Activated naive CD4-positive, alpha-beta T cell treated with anti-CD3 and anti-CD28 coated beads, Interleukin-2, amount 10 ng/mL, durations not matched to agents 7 days and 5 days (primary cell): ENCODE data around the gene SOX11.
"Not testable (repeated sequence)": the region's sequence is repeated elsewhere in the genome, so short reads cannot be mapped to it uniquely, and the experiment has no call there.

ENCODE experiments used
- CTCF ChIA-PET: fragments of 350-600 bp; sonication (Branson Sonifier 250); formaldehyde crosslinking; loops from one replicate; lab custom pipeline; 2021; ENCODE audit warnings: antibody characterized with exemption; lab: Charles Lee
- DNase-seq: peaks from one replicate; pipeline ENCODE4 v3.0.0-alpha.2; 2020
- H3K27ac Mint-ChIP-seq: one replicate; pipeline ENCODE4 v1.8.0; 2021; ENCODE audit warnings: mild to moderate bottlenecking, moderate library complexity, mixed read lengths
- H3K27me3 Mint-ChIP-seq: one replicate; pipeline ENCODE4 v1.8.0; 2021; ENCODE audit warnings: mild to moderate bottlenecking, mixed read lengths
- H3K36me3 Mint-ChIP-seq: one replicate; pipeline ENCODE4 v1.8.0; 2021; ENCODE audit warnings: mixed read lengths
- H3K4me1 Mint-ChIP-seq: one replicate; pipeline ENCODE4 v1.8.0; 2021; ENCODE audit warnings: mixed read lengths
- H3K4me3 Mint-ChIP-seq: one replicate; pipeline ENCODE4 v1.8.0; 2021; ENCODE audit warnings: mild to moderate bottlenecking, moderate library complexity, mixed read lengths
- H3K9me3 Mint-ChIP-seq: one replicate; pipeline ENCODE4 v1.8.0; 2021; ENCODE audit warnings: mixed read lengths

The SOX11 gene

GRCh38 chr2:5691985-5692529 is at the start of gene SOX11:
TSS of gene SOX11 (plus strand) at chr2:5692384. CDS start at chr2:5692722, 338 bp downstream.
- Mint-ChIP-seq H3K4me1 (peaks cover 13% of the 10 kb centered on the region), H3K36me3 (peaks cover 7% of the 10 kb centered on the region), H3K4me3 (no peak within 1 kb of the TSS), H3K27ac (peak within 1 kb of the TSS; percentile 49), H3K27me3 (peaks cover 72% of the 10 kb centered on the region), H3K9me3 (no peaks in the 10 kb centered on the region)
- CTCF ChIA-PET = no interaction called here
- no peak for DNase-seq

GRCh38 chr2:5652734-5653133 is 39.5 kb upstream of the SOX11 start:
- H3K9me3 Mint-ChIP-seq, DNase-seq, H3K36me3 Mint-ChIP-seq, H3K4me3 Mint-ChIP-seq, H3K4me1 Mint-ChIP-seq, H3K27ac Mint-ChIP-seq, CTCF ChIA-PET, H3K27me3 Mint-ChIP-seq: not testable (repeated sequence)

GRCh38 chr2:5653756-5654155 is 38.4 kb upstream of the SOX11 start:
- H3K9me3 Mint-ChIP-seq, H3K36me3 Mint-ChIP-seq, H3K27ac Mint-ChIP-seq, H3K27me3 Mint-ChIP-seq, DNase-seq, H3K4me1 Mint-ChIP-seq, CTCF ChIA-PET, H3K4me3 Mint-ChIP-seq: not testable (repeated sequence)

- Mint-ChIP-seq H3K9me3 (no peaks in the 10 kb centered on the region), H3K27ac (no peak overlapping the region), H3K4me3 (no peak overlapping the region), H3K27me3 (no peaks in the 10 kb centered on the region), H3K4me1 (no peaks in the 10 kb centered on the region), H3K36me3 (no peaks in the 10 kb centered on the region)
- DNase-seq = no peak
- CTCF ChIA-PET = no interaction called here
Observed at GRCh38 chr2:5657231-5657630, 35.0 kb upstream of the SOX11 start.

GRCh38 chr2:5660591-5660990 is 31.6 kb upstream of the SOX11 start:
- Mint-ChIP-seq H3K9me3 (no peaks in the 10 kb centered on the region), H3K27me3 (no peaks in the 10 kb centered on the region), H3K4me1 (no peaks in the 10 kb centered on the region), H3K36me3 (no peaks in the 10 kb centered on the region), H3K27ac (no peak overlapping the region), H3K4me3 (no peak overlapping the region)
- CTCF ChIA-PET = no interaction called here
- no peak for DNase-seq

GRCh38 chr2:5661362-5661761 is 30.8 kb upstream of the SOX11 start:
- Mint-ChIP-seq H3K9me3 (no peaks in the 10 kb centered on the region), H3K4me3 (no peak overlapping the region), H3K36me3 (no peaks in the 10 kb centered on the region), H3K27ac (no peak overlapping the region), H3K27me3 (no peaks in the 10 kb centered on the region), H3K4me1 (no peaks in the 10 kb centered on the region)
- no peak for DNase-seq
- CTCF ChIA-PET = no interaction called here

GRCh38 chr2:5664278-5664681 is 27.9 kb upstream of the SOX11 start:
- H3K4me1 Mint-ChIP-seq = no peaks in the 10 kb centered on the region
- H3K27me3 Mint-ChIP-seq = no peaks in the 10 kb centered on the region
- no peak for DNase-seq
- H3K27ac Mint-ChIP-seq = no peak overlapping the region
- H3K36me3 Mint-ChIP-seq = no peaks in the 10 kb centered on the region
- CTCF ChIA-PET = no interaction called here
- H3K4me3 Mint-ChIP-seq = no peak overlapping the region
- no peaks in the 10 kb centered on the region for H3K9me3 Mint-ChIP-seq

GRCh38 chr2:5665066-5665465 is 27.1 kb upstream of the SOX11 start:
- DNase-seq = no peak
- Mint-ChIP-seq H3K36me3 (no peaks in the 10 kb centered on the region), H3K4me1 (no peaks in the 10 kb centered on the region), H3K27me3 (no peaks in the 10 kb centered on the region), H3K9me3 (no peaks in the 10 kb centered on the region), H3K27ac (no peak overlapping the region), H3K4me3 (no peak overlapping the region)
- CTCF ChIA-PET = no interaction called here

GRCh38 chr2:5666798-5667197 is 25.4 kb upstream of the SOX11 start:
- H3K4me3 Mint-ChIP-seq = no peak overlapping the region
- no peak overlapping the region for H3K27ac Mint-ChIP-seq
- no peaks in the 10 kb centered on the region for H3K9me3 Mint-ChIP-seq
- no peak for DNase-seq
- H3K36me3 Mint-ChIP-seq = no peaks in the 10 kb centered on the region
- no peaks in the 10 kb centered on the region for H3K4me1 Mint-ChIP-seq
- no peaks in the 10 kb centered on the region for H3K27me3 Mint-ChIP-seq
- CTCF ChIA-PET = no interaction called here

GRCh38 chr2:5667655-5668054 is 24.5 kb upstream of the SOX11 start:
- H3K4me1 Mint-ChIP-seq, CTCF ChIA-PET, H3K4me3 Mint-ChIP-seq, H3K36me3 Mint-ChIP-seq, H3K27me3 Mint-ChIP-seq, H3K27ac Mint-ChIP-seq, H3K9me3 Mint-ChIP-seq, DNase-seq: not testable (repeated sequence)

GRCh38 chr2:5668682-5669250 is 23.4 kb upstream of the SOX11 start:
- Mint-ChIP-seq H3K4me3 (no peak overlapping the region), H3K36me3 (no peaks in the 10 kb centered on the region), H3K9me3 (no peaks in the 10 kb centered on the region), H3K27me3 (peaks cover 12% of the 10 kb centered on the region), H3K27ac (no peak overlapping the region), H3K4me1 (no peaks in the 10 kb centered on the region)
- no peak for DNase-seq
- CTCF ChIA-PET = no interaction called here

GRCh38 chr2:5672749-5673144 is 19.4 kb upstream of the SOX11 start:
- DNase-seq = no peak
- H3K36me3 Mint-ChIP-seq = no peaks in the 10 kb centered on the region
- no peaks in the 10 kb centered on the region for H3K4me1 Mint-ChIP-seq
- H3K9me3 Mint-ChIP-seq = no peaks in the 10 kb centered on the region
- no peak overlapping the region for H3K27ac Mint-ChIP-seq
- peaks cover 20% of the 10 kb centered on the region for H3K27me3 Mint-ChIP-seq
- no peak overlapping the region for H3K4me3 Mint-ChIP-seq
- CTCF ChIA-PET = no interaction called here

GRCh38 chr2:5673145-5674025 is 18.8 kb upstream of the SOX11 start:
- CTCF ChIA-PET = no interaction called here
- Mint-ChIP-seq H3K4me1 (no peaks in the 10 kb centered on the region), H3K27me3 (peaks cover 20% of the 10 kb centered on the region), H3K27ac (no peak overlapping the region), H3K4me3 (no peak overlapping the region), H3K36me3 (no peaks in the 10 kb centered on the region), H3K9me3 (no peaks in the 10 kb centered on the region)
- DNase-seq = no peak

GRCh38 chr2:5674026-5674340 is 18.2 kb upstream of the SOX11 start:
- peaks cover 20% of the 10 kb centered on the region for H3K27me3 Mint-ChIP-seq
- no peaks in the 10 kb centered on the region for H3K9me3 Mint-ChIP-seq
- CTCF ChIA-PET = no interaction called here
- no peak overlapping the region for H3K4me3 Mint-ChIP-seq
- no peaks in the 10 kb centered on the region for H3K36me3 Mint-ChIP-seq
- H3K4me1 Mint-ChIP-seq = no peaks in the 10 kb centered on the region
- no peak for DNase-seq
- H3K27ac Mint-ChIP-seq = no peak overlapping the region

GRCh38 chr2:5677133-5677532 is 15.1 kb upstream of the SOX11 start:
- Mint-ChIP-seq H3K36me3 (no peaks in the 10 kb centered on the region), H3K27me3 (peaks cover 20% of the 10 kb centered on the region), H3K4me1 (no peaks in the 10 kb centered on the region), H3K9me3 (no peaks in the 10 kb centered on the region), H3K4me3 (no peak overlapping the region), H3K27ac (no peak overlapping the region)
- DNase-seq = no peak
- CTCF ChIA-PET = no interaction called here
